SK-N-SH treated with all-trans-retinoic acid at 6 μM for 48 hours (cell line): ENCODE results near the gene CRIP3.

Source experiments
- ISL1 ChIP-seq: fragments of 250-450 bp; sonication (Bioruptor Pico); IDR thresholded peaks from 2 replicates; pipeline ENCODE4 v2.1.2; 2022; ENCODE audit warnings: mild to moderate bottlenecking, moderate library complexity
- OSR1 ChIP-seq: fragments of 250-450 bp; sonication (Bioruptor Pico); IDR thresholded peaks from 2 replicates; pipeline ENCODE4 v1.8.0; 2022; ENCODE audit warnings: moderate library complexity, mild to moderate bottlenecking, inconsistent platforms
- RARB ChIP-seq: fragments of 250-450 bp; sonication (Bioruptor Pico); IDR thresholded peaks from 2 replicates; pipeline ENCODE4 v1.8.0; 2021; ENCODE audit warnings: mild to moderate bottlenecking, moderate library complexity
- SNAI2 ChIP-seq: fragments of 250-450 bp; sonication (Bioruptor Pico); IDR thresholded peaks from 2 replicates; pipeline ENCODE4 v1.5.0; 2020; ENCODE audit warnings: mild to moderate bottlenecking, moderate library complexity
- ZFP30 ChIP-seq: fragments of 450-650 bp; formaldehyde crosslinking; IDR thresholded peaks from 2 replicates; pipeline ENCODE4 v1.5.0; 2022; ENCODE audit warnings: mild to moderate bottlenecking, moderate library complexity
- ZNF565 ChIP-seq: fragments of 450-650 bp; formaldehyde crosslinking; conservative IDR thresholded peaks from 2 replicates; pipeline ENCODE4 v1.5.0; 2020; ENCODE audit warnings: low read depth, mild to moderate bottlenecking, moderate library complexity
- TF ChIP-seq, protein P1 (sequence below): fragments of 250-450 bp; sonication (Bioruptor Pico); IDR thresholded peaks from 2 replicates; pipeline ENCODE4 v1.5.1; 2020; ENCODE audit warnings: low read depth, mild to moderate bottlenecking, moderate library complexity
- TF ChIP-seq, protein P2 (sequence below): fragments of 250-450 bp; sonication (Bioruptor Pico); IDR thresholded peaks from 2 replicates; pipeline ENCODE4 v1.8.0; 2020; ENCODE audit warnings: mild to moderate bottlenecking, moderate library complexity, borderline replicate concordance
- TF ChIP-seq, protein P3 (sequence below): fragments of 250-450 bp; sonication (Bioruptor Pico); IDR thresholded peaks from 2 replicates; pipeline ENCODE4 v1.8.0; 2021; ENCODE audit warnings: low read depth, mild to moderate bottlenecking, moderate library complexity, borderline replicate concordance
- TF ChIP-seq, protein P4 (sequence below): fragments of 250-450 bp; sonication (Bioruptor Pico); IDR thresholded peaks from 2 replicates; pipeline ENCODE4 v1.5.1; 2021; ENCODE audit warnings: mild to moderate bottlenecking, moderate library complexity

DNA sequence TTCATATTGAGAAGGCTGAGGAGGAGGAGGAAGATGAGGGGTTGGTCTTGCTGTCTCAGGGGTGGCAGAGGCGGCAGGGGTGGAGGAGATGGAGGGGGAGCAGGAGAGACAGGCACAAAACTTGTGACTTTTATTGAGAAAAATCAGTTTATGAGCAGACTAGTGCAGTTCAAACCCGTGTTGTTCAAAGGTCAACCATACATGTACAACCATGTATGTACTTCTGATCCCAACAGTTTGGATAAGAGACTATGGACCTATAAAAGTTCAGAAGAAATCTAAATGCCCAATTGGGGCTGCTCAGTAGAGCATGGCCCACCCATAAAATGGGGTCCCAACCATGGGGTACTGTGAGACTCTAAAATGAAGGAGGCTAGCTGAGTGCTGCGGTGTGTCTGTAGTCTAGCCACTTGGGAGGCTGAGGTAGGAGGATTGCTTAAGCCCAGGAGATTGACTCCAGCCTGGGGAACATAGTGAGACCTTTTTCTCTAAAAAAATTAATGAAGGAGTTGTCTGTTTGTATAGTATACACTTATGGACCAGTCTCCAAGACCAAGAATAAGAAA lies 18.2 kb downstream of the CRIP3 start:
- TF ChIP-seq, protein P1, sequence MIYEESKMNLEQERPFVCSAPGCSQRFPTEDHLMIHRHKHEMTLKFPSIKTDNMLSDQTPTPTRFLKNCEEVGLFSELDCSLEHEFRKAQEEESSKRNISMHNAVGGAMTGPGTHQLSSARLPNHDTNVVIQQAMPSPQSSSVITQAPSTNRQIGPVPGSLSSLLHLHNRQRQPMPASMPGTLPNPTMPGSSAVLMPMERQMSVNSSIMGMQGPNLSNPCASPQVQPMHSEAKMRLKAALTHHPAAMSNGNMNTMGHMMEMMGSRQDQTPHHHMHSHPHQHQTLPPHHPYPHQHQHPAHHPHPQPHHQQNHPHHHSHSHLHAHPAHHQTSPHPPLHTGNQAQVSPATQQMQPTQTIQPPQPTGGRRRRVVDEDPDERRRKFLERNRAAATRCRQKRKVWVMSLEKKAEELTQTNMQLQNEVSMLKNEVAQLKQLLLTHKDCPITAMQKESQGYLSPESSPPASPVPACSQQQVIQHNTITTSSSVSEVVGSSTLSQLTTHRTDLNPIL (CRISPR knock-in tag): no peak
- no peak for TF ChIP-seq ZNF565
- TF ChIP-seq, protein P2, sequence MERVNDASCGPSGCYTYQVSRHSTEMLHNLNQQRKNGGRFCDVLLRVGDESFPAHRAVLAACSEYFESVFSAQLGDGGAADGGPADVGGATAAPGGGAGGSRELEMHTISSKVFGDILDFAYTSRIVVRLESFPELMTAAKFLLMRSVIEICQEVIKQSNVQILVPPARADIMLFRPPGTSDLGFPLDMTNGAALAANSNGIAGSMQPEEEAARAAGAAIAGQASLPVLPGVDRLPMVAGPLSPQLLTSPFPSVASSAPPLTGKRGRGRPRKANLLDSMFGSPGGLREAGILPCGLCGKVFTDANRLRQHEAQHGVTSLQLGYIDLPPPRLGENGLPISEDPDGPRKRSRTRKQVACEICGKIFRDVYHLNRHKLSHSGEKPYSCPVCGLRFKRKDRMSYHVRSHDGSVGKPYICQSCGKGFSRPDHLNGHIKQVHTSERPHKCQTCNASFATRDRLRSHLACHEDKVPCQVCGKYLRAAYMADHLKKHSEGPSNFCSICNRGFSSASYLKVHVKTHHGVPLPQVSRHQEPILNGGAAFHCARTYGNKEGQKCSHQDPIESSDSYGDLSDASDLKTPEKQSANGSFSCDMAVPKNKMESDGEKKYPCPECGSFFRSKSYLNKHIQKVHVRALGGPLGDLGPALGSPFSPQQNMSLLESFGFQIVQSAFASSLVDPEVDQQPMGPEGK (CRISPR knock-in tag): no peak
- TF ChIP-seq ISL1: no peak
- no peak for TF ChIP-seq OSR1 (CRISPR knock-in tag)
- no peak for TF ChIP-seq RARB
- TF ChIP-seq ZFP30 (CRISPR knock-in tag): no peak
- TF ChIP-seq, protein P3, sequence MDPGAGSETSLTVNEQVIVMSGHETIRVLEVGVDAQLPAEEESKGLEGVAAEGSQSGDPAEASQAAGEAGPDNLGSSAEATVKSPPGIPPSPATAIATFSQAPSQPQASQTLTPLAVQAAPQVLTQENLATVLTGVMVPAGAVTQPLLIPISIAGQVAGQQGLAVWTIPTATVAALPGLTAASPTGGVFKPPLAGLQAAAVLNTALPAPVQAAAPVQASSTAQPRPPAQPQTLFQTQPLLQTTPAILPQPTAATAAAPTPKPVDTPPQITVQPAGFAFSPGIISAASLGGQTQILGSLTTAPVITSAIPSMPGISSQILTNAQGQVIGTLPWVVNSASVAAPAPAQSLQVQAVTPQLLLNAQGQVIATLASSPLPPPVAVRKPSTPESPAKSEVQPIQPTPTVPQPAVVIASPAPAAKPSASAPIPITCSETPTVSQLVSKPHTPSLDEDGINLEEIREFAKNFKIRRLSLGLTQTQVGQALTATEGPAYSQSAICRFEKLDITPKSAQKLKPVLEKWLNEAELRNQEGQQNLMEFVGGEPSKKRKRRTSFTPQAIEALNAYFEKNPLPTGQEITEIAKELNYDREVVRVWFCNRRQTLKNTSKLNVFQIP (CRISPR knock-in tag): no peak
- TF ChIP-seq, protein P4, sequence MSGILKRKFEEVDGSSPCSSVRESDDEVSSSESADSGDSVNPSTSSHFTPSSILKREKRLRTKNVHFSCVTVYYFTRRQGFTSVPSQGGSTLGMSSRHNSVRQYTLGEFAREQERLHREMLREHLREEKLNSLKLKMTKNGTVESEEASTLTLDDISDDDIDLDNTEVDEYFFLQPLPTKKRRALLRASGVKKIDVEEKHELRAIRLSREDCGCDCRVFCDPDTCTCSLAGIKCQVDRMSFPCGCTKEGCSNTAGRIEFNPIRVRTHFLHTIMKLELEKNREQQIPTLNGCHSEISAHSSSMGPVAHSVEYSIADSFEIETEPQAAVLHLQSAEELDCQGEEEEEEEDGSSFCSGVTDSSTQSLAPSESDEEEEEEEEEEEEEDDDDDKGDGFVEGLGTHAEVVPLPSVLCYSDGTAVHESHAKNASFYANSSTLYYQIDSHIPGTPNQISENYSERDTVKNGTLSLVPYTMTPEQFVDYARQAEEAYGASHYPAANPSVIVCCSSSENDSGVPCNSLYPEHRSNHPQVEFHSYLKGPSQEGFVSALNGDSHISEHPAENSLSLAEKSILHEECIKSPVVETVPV (CRISPR knock-in tag): no peak
- no peak for TF ChIP-seq SNAI2 (CRISPR knock-in tag)
